HG03571 (cell line): ENCODE measurements around the gene ABLIM1.

Experiments used
- ATAC-seq: cut with Tn5 transposase; IDR thresholded peaks from one replicate; pipeline ENCODE4 v1.9.1; 2021; ENCODE audit not compliant: unreplicated experiment

ABLIM1 gene

GRCh38 chr10:114525368-114525949 is 132.6 kb downstream of the ABLIM1 start:
- ATAC-seq = no peak

- ATAC-seq = no peak
These were observed 134.2 kb downstream of the ABLIM1 start for GRCh38 chr10:114523876-114524275.

- ATAC-seq = no peak
These were observed 136.8 kb downstream of the ABLIM1 start for GRCh38 chr10:114521255-114521654.

GRCh38 chr10:114520453-114520852 is 137.6 kb downstream of the ABLIM1 start:
- ATAC-seq = no peak

- ATAC-seq = no peak
These were observed 138.2 kb downstream of the ABLIM1 start for GRCh38 chr10:114519756-114520293.

GRCh38 chr10:114519306-114519669 is 138.8 kb downstream of the ABLIM1 start:
- ATAC-seq = no peak

- no peak for ATAC-seq
These were observed 139.4 kb downstream of the ABLIM1 start for GRCh38 chr10:114518401-114519305.

- no peak for ATAC-seq
These were observed 140.5 kb downstream of the ABLIM1 start for GRCh38 chr10:114517368-114518250.

GRCh38 chr10:114516356-114516755 is 141.7 kb downstream of the ABLIM1 start:
- no peak for ATAC-seq

- no peak for ATAC-seq
These were observed 142.7 kb downstream of the ABLIM1 start for GRCh38 chr10:114515298-114515914.

- no peak for ATAC-seq
These were observed 144.7 kb downstream of the ABLIM1 start for GRCh38 chr10:114513381-114513792.

- ATAC-seq = no peak
These were observed 146.2 kb downstream of the ABLIM1 start for GRCh38 chr10:114511881-114512280.

GRCh38 chr10:114508376-114508775 is 149.7 kb downstream of the ABLIM1 start:
- no peak for ATAC-seq

- no peak for ATAC-seq
These were observed 150.6 kb downstream of the ABLIM1 start for GRCh38 chr10:114507449-114507848.

- ATAC-seq = no peak
These were observed 151.1 kb downstream of the ABLIM1 start for GRCh38 chr10:114506871-114507385.

- no peak for ATAC-seq
These were observed 153.1 kb downstream of the ABLIM1 start for GRCh38 chr10:114504769-114505579.

- no peak for ATAC-seq
These were observed 156.0 kb downstream of the ABLIM1 start for GRCh38 chr10:114502074-114502473.

GRCh38 chr10:114501650-114502049 is 156.4 kb downstream of the ABLIM1 start:
- ATAC-seq = no peak

GRCh38 chr10:114500643-114501042 is 157.4 kb downstream of the ABLIM1 start:
- ATAC-seq = no peak
